ENCODE results near the gene LRRC2. TPM values are rescaled to one million over a fixed set of nuclear protein-coding genes. Genes with fewer than 3 reads are reported as not detected.

Gene LRRC2
- total RNA-seq, 6 experiments from 2014 or later, result 0.19 to 0.56 (median 0.37) TPM

DNA sequence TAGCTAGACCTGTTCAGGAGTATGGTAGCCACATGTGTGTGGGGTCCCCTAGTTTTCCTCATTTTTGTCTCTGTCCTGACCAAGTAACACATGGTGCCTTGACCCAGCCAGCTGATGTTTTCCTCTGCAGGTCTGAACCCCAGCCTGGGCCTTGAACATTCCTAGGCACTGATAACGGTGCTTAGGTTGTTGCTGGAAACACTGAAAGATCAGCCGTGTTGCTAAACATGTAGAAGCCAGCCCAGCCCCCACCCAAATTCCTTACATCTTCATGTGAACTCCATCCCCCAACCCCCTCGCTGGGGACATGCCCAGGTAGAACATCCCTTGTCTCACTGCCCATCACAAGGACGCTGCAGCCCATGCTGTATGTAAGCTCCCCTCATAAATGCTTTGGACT, 49.6 kb downstream of the LRRC2 start:
- peaks cover 35% of the 10 kb centered on the region for H3K4me1 Mint-ChIP-seq (ENCODE audit: low read depth)
- H3K4me3 Mint-ChIP-seq, result peak overlapping the region; percentile 60
- TF ChIP-seq, protein P1, sequence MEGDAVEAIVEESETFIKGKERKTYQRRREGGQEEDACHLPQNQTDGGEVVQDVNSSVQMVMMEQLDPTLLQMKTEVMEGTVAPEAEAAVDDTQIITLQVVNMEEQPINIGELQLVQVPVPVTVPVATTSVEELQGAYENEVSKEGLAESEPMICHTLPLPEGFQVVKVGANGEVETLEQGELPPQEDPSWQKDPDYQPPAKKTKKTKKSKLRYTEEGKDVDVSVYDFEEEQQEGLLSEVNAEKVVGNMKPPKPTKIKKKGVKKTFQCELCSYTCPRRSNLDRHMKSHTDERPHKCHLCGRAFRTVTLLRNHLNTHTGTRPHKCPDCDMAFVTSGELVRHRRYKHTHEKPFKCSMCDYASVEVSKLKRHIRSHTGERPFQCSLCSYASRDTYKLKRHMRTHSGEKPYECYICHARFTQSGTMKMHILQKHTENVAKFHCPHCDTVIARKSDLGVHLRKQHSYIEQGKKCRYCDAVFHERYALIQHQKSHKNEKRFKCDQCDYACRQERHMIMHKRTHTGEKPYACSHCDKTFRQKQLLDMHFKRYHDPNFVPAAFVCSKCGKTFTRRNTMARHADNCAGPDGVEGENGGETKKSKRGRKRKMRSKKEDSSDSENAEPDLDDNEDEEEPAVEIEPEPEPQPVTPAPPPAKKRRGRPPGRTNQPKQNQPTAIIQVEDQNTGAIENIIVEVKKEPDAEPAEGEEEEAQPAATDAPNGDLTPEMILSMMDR (IDR thresholded peaks at IDR 0.05), result no peak
- no peaks in the 10 kb centered on the region for H3K27me3 Mint-ChIP-seq (ENCODE audit: insufficient read depth)
- H3K9me3 Mint-ChIP-seq, result no peaks in the 10 kb centered on the region; the same call in 1 of the 2 replicates
- peak overlapping the region; percentile 90 for H3K27ac Mint-ChIP-seq
- DNase-seq, result no peak
- H3K36me3 Mint-ChIP-seq (ENCODE audit: low read depth), result no peaks in the 10 kb centered on the region; the same call in 1 of the 2 replicates

DNA sequence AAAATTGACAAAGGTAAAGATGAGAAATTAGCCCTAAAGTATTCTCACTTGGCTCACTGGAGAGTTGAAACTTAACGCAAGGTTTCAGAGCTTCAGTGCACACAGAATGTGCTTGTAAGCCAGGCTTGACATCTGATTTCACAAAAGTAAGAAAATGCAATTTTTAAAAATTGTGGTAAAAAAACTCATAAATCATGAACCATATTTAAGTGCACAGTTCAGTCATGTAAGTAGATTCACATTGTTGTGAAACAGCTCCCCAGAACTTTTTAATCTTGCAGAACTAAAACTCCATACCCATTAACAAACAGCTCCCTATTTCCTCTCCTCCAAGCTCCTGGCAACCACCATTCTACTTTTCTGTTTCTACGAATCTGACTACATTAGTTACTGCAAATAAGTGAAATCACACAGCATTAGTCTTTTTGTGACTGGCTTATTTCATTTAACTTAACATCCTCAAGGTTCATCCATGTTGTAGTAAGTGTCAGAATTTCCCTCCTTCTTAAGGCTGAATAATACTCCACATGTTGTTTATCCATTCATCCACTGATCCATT, 53.8 kb downstream of the LRRC2 start:
- no peaks in the 10 kb centered on the region; the same call in 1 of the 2 replicates for H3K27me3 Mint-ChIP-seq (ENCODE audit: insufficient read depth)
- TF ChIP-seq, protein P1 (IDR thresholded peaks at IDR 0.05), result no peak
- no peak overlapping the region for H3K4me3 Mint-ChIP-seq
- H3K36me3 Mint-ChIP-seq (ENCODE audit: low read depth), result no peaks in the 10 kb centered on the region; the same call in 1 of the 2 replicates
- no peaks in the 10 kb centered on the region; the same call in 1 of the 2 replicates for H3K9me3 Mint-ChIP-seq
- H3K4me1 Mint-ChIP-seq (ENCODE audit: low read depth), result peaks cover 32% of the 10 kb centered on the region
- DNase-seq, result no peak
- H3K27ac Mint-ChIP-seq, result no peak overlapping the region

DNA sequence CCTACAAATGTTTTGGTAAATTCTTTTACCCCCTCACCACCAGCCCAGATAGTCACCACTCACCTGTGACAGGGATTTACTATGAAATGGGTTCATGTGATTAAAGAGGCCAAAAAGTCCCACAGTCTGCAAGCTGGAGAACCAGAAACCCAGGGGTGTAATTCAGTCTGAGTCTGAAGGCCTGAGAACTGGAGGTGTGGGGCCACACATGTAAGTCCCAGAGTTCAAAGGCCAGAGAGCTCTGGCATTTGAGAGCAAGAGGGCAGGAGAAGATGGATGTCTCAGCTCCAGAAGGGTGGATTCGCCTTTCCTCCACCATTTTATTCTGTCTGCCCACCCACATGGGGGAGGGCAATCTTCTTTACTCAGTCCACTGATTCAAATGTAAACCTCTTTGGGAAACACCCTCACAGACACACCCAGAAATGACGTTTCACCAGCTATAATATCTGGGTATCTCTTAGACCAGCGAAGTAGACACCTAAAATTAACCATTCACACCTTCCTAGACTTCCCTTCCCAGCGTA, 56.4 kb downstream of the LRRC2 start:
- H3K36me3 Mint-ChIP-seq (ENCODE audit: low read depth), result no peaks in the 10 kb centered on the region
- TF ChIP-seq, protein P1 (IDR thresholded peaks at IDR 0.05), result no peak
- no peak for DNase-seq
- H3K4me1 Mint-ChIP-seq (ENCODE audit: low read depth), result peaks cover 18% of the 10 kb centered on the region; the same call in 1 of the 2 replicates
- no peak overlapping the region for H3K4me3 Mint-ChIP-seq
- H3K27me3 Mint-ChIP-seq (ENCODE audit: insufficient read depth), result no peaks in the 10 kb centered on the region; the same call in none of the 2 replicates
- H3K27ac Mint-ChIP-seq, result no peak overlapping the region
- no peaks in the 10 kb centered on the region for H3K9me3 Mint-ChIP-seq

DNA sequence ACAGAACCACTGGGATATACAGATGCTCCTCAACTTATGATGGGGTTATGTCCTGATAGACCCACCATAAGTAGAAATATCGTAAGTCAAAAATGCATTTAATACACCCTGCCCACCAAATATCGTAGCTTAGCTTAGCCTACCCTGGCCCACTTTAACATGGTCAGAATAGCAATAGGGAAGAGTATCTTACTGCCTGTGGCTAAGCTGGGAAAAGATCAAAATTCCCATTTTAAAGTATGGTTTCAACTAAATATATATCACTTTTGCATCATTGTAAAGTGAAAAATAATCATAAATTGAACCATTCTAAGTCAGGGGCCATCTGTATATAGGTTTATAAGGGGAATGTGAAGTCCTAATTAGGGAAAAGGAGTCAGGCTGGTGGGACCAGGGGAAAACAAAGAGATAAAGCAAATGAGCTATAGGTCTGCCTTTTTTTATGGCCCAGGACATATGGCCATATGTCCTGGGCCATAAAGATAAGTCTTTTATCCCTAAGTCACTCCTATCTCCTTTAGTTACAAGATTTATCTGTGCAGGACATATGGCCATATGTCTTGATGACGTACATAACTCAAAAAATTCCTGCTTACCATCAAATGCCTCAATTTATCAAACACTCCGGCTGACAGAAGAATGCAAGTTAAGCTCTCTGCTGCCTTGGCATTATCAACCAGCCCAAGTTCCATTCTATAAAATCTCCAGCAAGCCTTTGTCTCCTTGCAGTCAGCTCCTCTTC, 57.1 kb downstream of the LRRC2 start:
- no peaks in the 10 kb centered on the region; the same call in 1 of the 2 replicates for H3K9me3 Mint-ChIP-seq
- DNase-seq, result no peak
- H3K27me3 Mint-ChIP-seq (ENCODE audit: insufficient read depth), result no peaks in the 10 kb centered on the region; the same call in none of the 2 replicates
- no peaks in the 10 kb centered on the region for H3K36me3 Mint-ChIP-seq (ENCODE audit: low read depth)
- TF ChIP-seq, protein P1 (IDR thresholded peaks at IDR 0.05), result no peak
- no peak overlapping the region for H3K4me3 Mint-ChIP-seq
- H3K27ac Mint-ChIP-seq, result no peak overlapping the region
- H3K4me1 Mint-ChIP-seq (ENCODE audit: low read depth), result peaks cover 19% of the 10 kb centered on the region

DNA sequence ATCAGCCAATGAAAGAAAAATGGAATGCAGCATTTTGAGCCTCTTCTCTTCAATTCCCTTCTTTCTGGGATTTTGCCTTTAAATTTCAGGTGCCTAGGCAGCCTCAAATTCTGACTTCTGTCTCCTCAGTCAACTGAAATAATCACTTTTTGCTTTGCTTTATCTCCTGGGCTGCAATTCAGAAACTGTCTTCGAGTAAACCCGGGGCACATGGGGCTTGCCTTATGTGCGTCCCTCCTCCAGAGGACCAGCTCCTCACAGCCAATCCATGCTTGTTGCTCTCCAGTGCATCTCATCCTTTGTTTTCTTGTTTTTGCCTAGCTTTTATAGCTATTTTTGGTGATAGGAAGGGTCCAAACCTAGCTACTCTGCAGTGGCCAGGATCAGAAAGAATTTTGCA, 59.6 kb downstream of the LRRC2 start:
- no peak for DNase-seq
- TF ChIP-seq, protein P1 (IDR thresholded peaks at IDR 0.05), result no peak
- no peaks in the 10 kb centered on the region; the same call in 1 of the 2 replicates for H3K9me3 Mint-ChIP-seq
- H3K27me3 Mint-ChIP-seq (ENCODE audit: insufficient read depth), result no peaks in the 10 kb centered on the region; the same call in none of the 2 replicates
- no peak overlapping the region for H3K4me3 Mint-ChIP-seq
- H3K36me3 Mint-ChIP-seq (ENCODE audit: low read depth), result no peaks in the 10 kb centered on the region
- H3K27ac Mint-ChIP-seq, result no peak overlapping the region
- peaks cover 25% of the 10 kb centered on the region for H3K4me1 Mint-ChIP-seq (ENCODE audit: low read depth)

Measured in HFFc6 (cell line).